NCI-H345 treated with DMSO at 0.1 percent for 48 hours (cell line): ENCODE measurements around the gene COL23A1.

Source experiments
- DNase-seq: peaks from one replicate; lab custom pipeline; 2025; ENCODE audit not compliant: unreplicated experiment; lab: John Stamatoyannopoulos, UW

COL23A1 gene

DNA sequence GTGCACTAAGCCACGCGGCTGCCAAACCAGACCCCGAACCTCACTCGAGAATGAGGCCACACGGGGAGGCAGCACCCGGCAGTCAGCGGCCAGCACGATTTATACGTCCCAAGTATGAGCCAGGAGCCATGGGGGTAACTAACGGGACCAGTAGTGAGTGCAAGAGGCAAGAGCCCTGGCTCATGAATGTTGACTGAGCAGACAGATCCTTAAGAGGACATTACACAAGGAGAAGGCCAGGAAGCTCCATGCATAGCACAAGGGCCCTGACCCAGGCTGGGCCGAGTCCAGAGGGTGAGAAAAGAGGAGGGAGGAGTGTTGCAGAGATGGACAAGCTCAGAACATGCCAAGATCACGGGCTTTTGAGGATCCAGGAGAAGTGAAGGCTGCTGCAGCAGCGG, 299.0 kb downstream of the COL23A1 start:
- DNase-seq, result no peak

DNA sequence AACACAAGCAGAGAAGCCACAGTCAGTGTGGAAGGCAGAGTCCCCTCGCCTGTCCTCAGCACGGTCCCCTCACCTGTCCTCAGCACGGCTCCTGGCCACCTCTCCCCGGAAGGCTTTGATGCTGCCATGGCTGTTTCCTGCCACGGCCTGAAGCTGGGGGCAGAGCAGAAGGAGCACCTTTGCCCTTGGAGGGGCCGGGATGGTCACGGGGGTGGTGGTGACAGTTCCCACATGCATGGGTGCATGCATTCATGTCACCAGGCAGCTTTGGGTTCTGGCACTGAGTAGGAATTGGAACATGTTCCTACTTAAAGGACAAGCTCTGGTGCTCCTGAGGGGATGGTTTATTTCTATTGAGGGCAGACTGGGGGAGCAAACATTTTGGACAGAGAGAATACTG, 299.8 kb downstream of the COL23A1 start:
- no peak for DNase-seq

DNA sequence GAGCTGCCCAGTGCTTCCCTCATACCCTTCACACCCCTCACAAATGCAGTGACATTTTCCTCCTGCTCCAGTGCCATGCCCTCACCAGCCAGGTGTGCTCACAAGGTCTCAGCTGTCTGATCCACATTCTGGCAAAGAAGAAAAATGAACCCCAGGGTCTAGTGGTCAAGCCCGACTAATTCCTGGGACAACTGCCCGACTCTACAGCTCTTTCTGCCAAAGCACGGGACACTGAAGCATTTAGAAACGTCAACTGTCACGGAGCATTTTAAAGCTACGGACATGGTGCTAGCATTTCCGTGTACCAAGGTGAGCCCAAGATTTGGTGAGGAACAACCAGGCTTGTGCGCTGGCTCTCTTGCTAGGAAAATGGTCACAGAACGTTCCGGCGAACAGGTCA, 300.8 kb downstream of the COL23A1 start:
- no peak for DNase-seq

DNA sequence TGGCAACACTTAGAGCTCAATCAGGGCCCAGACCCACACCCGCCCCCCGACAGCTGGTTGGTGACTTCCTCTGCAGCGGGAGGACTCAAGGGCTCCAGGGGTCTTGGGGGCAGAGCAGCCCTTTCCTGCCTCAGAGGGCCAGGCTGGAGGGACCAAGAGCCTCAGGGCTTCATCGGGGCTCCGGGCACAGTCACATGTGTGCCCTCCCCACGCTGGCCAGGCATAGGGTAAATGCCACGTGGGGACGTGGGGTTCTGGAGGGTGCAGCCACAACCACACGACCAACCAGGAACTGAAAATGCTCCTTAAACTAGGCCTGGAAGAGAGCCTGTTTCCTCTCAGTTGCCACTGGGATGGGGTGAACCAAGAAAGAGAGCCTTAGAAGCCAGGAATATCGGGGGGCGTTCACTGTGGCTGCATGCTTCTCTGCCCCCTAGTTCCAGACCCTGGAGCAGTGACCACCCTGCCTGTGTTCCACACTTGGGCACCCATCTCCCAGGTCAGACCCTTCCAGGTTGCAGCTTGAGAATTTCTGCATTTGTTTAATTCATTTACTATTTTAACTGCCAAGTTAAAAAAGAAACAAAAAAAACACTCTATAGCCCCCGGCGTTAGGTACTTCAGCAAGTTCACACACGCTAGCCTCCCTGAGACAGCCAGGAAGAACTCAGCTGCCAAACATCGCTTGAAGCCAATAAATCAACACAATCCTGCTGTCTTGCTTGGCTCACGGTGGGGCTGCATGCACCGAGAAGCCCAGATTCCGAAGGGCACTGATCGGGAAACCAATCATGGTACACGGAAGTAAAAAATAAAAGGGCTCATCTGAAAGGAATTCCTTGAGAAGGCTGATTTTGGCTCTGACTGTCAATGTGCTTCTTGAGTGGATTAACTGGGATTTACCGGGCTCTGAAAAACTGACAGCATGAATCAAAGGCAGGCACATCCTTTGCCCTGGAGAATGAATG, 301.5 kb downstream of the COL23A1 start:
- DNase-seq, result peak; percentile 96

DNA sequence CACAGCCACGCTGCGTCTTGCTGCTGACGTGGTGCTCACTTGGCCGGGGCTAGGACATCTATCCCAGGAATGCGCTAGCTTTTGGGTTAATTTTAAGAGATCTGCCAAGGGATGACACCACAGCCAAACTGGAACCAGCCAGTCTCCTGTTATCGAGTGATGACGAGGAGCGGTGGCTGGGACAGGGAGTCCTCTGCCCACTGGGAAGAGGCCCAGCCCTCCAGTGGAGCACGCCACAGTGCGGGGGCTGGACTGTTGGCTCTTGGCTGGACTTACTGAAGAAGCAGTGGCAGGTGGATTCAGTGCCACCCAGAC, 302.4 kb downstream of the COL23A1 start:
- DNase-seq, result no peak

DNA sequence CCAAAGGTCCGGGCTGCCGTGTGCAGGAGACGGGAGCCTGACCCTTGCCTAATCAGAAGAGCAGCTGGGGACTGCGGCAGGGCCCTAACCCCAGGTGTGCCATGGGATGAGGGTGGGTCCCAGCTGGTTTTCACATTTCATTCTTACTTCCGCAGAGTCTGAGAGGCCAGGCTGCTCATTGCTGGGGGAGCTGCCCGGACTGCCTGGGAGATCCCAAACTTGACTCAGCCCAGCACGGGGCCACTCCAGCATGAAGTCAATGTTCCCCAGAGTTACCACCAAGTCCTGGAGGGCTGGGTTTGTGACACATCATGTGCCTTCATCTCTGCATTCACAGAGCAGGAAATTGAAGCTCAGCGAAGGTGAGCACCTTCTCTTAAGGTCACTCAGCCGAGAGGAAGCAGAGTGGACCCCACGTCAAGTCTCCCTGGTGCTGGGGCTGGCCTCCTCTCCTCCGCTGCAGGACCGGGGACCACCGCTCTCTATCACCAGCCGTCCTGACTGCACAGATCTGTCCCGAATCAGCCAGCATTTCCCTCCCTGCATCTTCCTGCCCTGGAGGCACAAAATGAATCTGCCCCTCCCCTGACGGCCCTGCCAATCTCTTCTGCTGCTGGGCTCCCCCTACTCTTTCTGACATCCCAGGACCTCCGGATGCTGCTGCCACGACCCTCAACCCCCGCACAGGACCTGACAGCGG, 303.0 kb downstream of the COL23A1 start:
- DNase-seq, result peak; percentile 25

DNA sequence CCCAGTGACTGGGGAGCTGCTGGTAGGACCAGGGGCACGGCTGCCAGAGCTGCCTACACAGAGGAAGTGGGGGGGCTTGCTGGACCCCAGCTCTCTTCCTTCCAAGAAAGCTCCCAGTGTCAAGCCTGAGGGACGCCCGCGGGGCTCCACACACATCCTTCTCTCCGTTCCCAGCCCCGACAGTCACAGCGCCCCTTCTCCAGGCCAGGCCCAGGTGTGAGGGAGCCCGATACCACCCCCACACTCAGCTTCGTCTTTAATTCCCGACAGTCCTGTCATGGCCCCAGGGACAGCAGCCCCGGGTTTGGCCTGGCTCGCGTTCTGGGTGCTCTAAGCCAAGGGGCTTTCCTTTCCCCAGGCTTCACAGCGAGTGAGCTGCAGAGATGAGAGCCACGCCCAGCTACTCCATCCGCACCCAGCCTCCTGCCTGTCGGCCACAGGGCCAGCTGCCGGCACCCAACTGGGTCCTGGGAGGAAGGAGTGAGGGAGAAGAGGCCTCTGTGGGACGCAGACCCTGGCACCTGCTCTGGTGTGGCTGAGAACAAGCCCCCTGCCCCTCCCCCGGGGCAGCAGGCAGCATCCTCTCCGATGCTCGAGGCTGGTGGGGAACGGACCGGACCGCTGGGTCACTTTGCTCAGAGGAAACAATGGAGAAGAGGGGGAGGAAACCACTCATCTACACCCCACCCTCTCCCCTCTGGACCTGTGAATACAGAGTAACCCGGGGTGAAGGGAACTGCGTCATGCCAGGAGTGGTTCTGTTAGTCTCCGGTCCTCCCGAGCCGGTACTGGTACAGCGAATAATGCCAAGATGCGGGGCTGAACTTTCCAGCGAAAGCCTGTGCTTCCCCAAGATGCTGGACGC, 303.7 kb downstream of the COL23A1 start:
- DNase-seq, result peak; percentile 81

DNA sequence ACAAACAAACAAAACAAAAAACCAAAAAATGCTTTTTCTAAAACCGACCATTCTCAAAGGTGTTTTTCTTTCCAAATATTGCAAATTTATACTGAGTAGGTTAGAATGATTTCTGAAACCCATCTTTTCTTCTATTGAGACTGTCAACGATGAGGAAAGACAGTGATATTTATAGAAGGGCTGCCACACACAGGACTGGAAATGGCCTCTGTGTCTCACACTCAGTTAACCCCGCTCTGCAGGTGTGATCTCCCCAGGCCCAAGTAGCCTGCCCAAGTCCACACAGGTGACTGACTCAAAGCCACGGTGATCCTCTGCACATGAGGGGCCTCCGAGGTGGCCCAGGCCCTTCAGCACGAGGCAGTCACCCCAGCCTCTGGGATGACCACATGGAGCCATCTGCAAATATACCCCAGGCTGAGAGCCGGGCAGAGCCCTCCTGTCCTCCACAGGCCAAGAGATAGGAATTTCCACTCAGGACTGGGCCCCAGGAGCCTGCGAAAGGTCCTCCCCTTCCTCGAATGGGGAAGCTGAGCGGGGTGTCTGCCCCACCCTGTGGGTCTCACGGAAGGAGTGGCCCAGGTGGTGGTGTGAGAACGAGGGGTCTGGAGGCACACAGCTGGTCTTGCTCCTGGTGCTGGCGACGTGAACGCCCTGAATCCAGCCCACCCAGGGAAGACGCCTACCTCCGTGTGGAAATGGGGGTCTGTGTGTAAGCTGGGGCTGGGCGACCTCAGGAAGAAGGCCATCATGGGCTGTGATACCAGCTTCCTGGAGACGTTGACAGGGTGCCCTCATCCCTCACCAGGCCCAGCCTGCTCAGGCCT, 304.6 kb downstream of the COL23A1 start:
- no peak for DNase-seq

DNA sequence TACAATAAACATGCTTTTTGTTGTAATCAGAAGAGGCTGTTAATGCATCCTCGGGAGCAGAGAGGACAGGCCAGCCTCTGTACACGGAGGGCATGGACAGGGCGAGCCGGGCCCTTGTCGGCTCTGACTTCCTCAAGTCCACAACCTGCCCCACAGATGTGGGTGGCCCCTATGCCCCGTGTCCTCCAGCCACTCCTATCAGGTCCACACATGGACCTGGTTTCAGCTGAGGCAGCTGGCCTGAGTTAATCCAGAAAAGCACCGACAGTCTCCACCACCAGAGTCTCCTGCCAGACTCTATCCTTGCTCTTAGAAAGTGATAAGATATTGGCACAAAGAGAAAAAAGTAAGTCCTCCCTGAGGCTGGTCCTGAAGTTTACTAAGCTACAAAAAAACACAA, 305.2 kb downstream of the COL23A1 start:
- no peak for DNase-seq

DNA sequence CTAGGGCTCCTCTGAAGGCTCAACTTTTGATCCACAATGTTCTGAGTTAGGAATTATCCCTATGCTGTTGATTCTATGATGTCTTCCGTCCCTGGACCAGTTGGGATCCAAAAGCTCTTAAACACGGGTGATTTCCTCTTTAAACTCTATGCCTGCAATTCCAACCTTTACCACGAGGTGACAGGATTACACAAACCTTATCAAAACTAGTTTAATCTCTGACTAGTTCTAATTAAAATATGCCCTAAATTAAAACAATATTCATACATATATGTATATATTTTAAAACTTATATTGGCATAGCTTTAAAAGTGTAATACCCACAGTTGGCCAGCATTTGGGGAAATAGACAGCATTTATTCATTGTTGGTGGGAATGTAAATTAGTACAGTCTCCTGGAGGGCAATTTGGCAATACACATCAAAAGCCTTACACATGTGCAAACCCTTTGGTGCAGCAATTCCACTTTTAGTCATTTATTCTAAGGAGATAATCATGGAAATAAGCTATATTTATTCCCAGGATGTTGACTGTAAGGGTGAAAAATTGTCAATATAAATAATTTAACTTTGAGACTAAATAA, 306.0 kb downstream of the COL23A1 start:
- DNase-seq, result no peak

DNA sequence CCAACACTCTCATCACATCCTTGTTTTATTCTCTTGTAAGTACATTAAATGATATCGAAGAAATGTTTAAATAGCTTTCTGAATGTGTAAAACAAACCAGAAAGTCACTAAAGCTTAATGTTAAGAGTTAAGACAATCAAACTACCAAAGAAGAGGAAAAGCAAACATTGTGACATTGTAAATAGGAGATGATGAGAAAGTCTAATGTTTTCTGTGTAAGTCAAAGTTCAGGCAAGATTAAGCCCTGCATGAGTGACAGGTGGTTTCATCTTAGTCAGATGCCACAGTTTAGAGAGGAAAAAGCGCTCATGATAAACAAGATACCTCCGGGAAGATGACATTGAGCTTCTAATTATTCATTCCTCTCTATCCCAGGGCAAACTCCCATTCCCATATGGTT, 306.7 kb downstream of the COL23A1 start:
- no peak for DNase-seq

DNA sequence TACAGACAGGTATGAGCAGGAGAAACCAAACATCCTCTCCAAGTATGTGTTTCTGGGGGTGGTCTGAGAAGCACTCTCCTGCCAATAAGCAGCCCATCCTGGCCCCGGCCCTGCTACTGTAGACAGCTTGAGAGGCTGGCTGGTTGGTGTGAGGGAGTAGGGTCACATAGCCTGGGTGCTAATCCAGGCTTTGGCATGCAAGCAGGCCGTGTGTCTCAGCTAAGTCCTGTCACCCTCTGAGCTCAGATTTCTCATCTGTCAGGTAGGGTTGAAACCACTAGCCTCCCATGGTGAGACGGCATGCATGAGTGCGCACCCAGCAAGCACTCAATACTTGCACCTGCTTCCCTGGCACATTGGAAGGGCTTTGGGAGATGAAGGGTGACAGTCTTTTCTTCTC, 307.8 kb downstream of the COL23A1 start:
- DNase-seq, result peak; percentile 71

DNA sequence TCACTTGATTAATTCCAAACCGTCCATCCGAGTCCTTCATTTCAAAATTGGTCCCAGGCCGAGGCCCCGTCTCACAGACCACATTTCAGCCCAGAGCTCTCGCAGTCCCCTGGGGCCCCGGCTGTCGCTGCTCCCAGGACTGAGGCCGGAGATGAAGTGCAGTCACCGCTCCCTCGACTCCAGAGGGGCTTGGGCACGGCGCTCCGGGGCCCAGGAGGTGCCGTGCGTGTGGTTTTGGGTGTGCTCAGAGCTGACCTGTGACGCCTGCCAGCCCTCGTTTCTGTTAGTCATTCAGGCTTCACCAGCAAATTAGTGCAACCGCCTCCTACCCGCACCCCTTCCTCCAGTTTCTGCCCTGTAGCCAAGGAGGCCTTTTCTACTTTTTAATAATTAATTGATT, 308.9 kb downstream of the COL23A1 start:
- no peak for DNase-seq

DNA sequence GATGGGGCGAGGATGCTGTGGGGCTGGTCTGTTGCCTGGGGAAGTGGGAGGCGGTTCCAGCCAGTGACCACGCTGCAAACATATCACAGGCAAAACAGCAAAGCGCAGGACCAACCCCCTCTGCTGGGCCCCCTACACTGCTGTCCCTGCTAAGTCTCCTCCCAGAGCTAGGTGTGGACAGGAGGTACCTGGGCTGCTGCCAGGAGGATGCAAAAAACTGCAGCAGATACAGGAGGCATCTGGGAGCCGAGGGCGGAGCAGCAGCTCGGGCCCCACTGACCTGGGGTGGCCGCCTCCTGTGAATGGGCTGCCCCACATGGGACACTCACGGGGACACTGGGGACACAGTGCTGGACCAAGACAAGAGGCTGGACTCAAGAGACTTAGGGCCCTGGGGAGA, 309.6 kb downstream of the COL23A1 start:
- DNase-seq, result no peak

DNA sequence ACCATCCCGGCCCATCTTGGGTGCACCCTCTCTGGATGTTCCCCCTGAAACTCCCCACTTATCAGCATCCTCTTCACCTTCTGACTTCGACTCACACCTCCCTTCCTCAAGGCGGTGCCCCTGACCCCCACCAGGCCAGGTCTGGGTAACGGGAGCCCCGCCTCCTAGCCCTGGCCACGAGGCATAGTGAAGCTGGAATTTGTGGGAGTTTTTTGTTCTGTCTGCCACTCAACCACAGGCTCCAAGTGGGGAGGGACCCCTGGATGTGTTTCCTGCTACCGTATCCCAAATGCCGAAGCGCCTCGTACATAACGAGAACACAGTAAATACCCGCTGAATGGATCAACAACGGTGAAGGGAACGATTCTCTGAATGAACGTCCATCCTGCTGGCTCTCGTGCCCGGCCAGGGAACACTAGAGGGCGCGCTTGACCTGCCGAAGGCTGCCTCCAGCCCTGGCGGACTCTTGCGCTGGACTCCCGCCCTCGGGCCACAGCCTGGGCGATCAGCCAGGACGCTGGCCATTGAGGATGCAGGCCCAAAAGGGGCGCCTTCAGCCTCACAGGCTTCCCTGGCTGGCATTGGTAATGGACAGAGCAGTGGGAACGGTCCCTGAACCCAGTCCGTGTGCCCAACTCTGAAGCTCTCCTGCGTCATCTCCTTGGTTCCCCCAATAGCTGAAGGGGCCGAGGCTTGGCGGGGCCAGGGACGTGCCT, 310.3 kb downstream of the COL23A1 start:
- DNase-seq, result peak; percentile 52

DNA sequence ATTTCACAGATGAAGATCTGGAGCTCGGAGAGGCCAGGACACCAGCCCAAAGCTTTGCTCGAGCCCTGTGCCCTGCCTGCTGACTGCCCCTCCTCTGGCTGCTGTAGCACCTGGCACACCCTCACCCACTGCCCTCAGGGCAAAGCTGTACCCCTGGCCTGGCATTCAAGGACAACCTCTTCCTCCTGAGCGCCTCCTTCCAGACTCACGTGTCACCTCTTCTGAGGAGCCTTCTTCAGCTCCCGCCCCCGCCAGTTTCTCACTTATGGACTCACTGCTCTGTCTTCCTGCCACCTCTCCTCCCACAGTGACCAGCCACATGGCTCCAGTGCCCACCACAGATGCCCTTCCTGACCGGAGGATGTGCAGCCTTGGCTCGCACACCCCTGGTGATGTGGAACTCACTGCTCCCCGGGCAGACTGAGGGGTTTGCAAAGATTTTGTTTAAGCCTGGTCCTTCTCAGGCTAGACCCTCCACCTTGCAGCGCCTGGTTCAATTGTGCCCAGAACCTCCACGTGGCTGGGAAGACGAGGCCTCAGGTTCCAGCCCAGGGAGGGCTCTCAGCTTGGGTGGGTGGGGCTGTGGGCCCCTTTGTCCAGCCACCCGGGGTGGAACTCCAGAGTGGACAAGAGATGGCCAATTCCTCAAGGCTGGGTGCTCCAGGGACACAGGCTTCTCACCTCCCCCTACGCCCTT, 311.0 kb downstream of the COL23A1 start:
- no peak for DNase-seq

DNA sequence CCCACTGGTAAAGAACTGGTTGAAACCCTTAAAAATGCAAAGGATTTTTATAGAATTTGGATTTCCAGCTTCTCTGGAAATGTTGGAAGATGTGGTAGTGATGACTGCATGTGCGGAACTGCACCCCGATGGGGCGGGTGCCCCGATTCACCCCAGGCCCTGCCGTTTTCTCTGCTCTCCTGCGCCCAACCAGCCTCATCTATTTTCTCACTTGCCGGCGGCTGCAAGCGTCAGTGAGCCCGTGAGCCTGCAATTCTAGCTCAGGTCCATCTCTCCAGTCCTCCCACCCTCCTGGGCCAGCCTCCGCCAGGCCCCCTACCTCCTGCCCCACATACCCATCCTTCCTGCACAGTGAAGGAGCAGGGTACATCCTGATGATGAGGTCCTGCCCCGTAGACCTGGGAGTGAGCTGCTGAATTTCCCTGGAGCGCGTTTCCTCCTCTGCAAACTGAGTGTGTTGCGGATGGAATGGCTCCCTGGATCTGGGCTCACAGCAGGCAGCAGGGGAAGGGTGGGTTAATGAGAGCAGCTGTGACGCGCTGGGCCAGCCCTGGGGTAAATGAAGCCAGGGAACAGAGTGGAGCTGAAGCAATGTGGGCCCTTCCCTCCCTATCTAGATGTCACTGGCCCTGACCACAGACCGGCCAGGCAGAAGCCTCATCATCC, 311.7 kb downstream of the COL23A1 start:
- DNase-seq, result no peak

DNA sequence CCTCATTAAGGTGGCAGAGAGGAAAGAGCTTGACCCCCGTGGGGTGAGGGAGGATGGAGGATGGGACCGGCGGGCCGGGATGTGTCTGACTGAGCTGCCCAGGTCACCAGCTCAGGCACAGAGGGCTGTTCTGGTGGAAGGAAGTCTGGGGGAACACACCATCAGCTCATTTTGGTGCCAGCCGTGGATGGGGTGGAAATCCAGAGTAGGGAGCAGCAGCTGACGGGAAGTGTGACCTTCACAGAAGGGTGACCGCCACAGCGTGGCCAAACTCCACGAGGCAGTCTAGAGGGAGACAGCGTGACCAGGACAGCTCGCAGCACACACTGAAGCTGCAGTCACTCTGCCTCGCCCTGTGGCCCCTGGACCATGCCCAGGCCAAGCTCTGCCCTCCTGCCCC, 312.3 kb downstream of the COL23A1 start:
- no peak for DNase-seq

DNA sequence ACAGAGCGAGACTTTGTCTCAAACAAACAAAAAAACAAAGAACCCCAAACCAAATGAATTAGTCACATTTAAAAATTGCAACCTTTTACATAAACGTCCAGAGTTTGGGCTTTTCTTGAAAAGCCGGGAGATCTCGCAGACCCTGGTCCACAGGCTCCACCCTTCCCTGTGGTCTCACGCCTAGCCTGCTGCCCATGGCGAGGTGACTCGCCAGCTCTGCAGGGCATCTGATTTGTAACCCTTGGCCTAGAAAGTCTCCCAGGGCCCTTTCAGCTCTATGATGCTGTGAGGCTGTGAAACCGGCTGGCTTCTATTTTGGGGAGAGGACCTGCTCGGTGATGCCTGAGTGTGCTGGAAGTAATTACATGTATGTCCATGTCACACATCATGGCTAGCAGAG, 312.8 kb downstream of the COL23A1 start:
- no peak for DNase-seq
